ENCODE results near the gene SCNN1B.
A peak's percentile ranks its signal among the peaks of the same experiment; 100 is the strongest.

Gene SCNN1B

DNA sequence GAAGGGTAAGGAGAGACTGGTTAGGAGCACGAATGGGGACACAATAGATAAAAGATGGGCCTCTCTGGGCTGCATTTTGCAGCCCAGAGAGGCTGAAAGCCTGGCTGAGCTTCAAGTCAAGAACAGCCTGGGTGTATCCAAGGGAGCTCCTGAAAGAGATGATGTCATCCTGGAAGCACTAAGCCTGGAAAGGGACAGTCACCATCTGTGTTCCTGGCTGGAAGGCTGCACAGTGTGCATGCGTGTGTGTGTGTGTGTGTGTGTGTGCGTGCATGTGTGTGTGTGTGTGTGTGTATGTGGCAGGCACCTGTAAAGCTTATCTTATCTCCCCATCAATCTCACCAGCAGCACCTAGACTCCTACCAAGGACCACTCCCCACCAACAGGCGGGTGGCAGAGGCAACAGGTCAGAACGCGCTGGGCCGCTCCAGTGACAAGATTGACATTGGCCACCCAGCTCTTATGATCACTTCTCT lies 106.8 kb downstream of the SCNN1B start:
- no peak overlapping the region for H3K4me3 ChIP-seq (replicated peaks; ENCODE audit: low read depth, low read length)
- no peak for TF ChIP-seq CTCF (IDR thresholded peaks at IDR 0.05; ENCODE audit: low read depth, low read length, missing control alignments)
- peak; percentile 58 for DNase-seq (ENCODE audit: extremely low read depth, low read depth)

DNA sequence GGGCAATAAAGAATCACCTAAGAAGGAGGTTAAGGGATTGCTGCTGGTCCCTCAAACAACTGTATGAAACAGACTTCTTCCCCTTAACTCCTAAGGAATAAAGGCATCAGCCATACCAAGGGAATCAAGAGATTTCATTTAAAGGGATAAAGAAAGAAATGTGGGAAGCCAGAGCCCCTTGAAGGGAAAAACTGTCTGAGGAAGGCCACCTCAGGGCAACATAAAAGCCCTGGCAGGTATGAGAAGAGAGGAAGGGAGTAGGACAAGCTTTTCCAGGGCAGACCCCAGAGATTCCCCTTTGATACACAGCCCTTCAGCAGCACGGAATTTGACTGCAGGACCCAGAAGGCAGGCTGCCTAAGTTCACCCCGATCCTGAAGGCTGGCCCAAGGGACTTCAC lies 107.4 kb downstream of the SCNN1B start:
- no peak for TF ChIP-seq CTCF (IDR thresholded peaks at IDR 0.05; ENCODE audit: low read depth, low read length, missing control alignments)
- H3K4me3 ChIP-seq (replicated peaks; ENCODE audit: low read depth, low read length) = no peak overlapping the region
- no peak for DNase-seq (ENCODE audit: extremely low read depth, low read depth)

DNA sequence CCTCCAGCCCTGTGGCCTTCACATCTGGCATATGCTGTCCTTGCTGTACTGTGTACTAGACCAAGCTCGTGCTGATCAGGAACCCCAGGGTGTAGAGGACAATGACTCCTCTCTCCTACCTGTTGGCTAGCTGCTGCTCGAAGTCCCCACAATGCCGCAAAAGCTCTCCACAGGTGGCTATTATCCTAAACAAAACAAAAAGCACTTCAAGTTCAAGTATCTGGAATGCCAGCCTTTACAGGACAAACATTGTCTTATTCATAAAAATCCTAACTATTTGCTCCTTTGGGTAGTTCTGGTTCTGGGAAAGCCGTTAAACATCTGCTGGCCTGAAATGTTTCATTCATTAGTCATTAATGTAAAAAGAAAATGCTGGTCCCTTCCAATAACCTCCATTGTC lies 108.1 kb downstream of the SCNN1B start:
- H3K4me3 ChIP-seq (replicated peaks; ENCODE audit: low read depth, low read length) = no peak overlapping the region
- no peak for TF ChIP-seq CTCF (IDR thresholded peaks at IDR 0.05; ENCODE audit: low read depth, low read length, missing control alignments)
- no peak for DNase-seq (ENCODE audit: extremely low read depth, low read depth)

GRCh38 chr16:23414731-23415130 lies 112.6 kb downstream of the SCNN1B start:
- TF ChIP-seq CTCF (IDR thresholded peaks at IDR 0.05; ENCODE audit: low read depth, low read length, missing control alignments) = no peak
- no peak overlapping the region for H3K4me3 ChIP-seq (replicated peaks; ENCODE audit: low read depth, low read length)
- no peak for DNase-seq (ENCODE audit: extremely low read depth, low read depth)

- no peak overlapping the region for H3K4me3 ChIP-seq (replicated peaks; ENCODE audit: low read depth, low read length)
- TF ChIP-seq CTCF (IDR thresholded peaks at IDR 0.05; ENCODE audit: low read depth, low read length, missing control alignments) = no peak
- no peak for DNase-seq (ENCODE audit: extremely low read depth, low read depth)
These were observed 114.7 kb downstream of the SCNN1B start for GRCh38 chr16:23416816-23417215.

DNA sequence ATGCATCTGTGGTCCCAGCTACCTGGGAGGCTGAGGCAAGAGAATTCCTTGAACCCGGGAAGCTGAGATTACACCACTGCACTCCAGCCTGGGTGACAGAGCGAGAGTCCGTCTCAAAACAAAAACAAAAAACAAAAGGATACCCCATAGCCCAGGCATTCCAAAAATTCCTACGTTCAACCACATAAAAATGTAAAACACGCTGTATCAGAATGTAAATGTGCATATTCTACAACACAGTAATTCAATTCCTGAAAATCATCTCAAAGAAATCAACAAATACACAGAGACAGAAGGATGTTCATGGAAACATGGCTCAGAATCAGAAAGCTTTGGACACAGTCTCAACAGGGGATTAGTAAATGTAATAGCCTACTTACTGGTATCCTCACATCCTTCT lies 117.9 kb downstream of the SCNN1B start:
- DNase-seq (ENCODE audit: extremely low read depth, low read depth) = no peak
- no peak for TF ChIP-seq CTCF (IDR thresholded peaks at IDR 0.05; ENCODE audit: low read depth, low read length, missing control alignments)
- H3K4me3 ChIP-seq (replicated peaks; ENCODE audit: low read depth, low read length) = no peak overlapping the region

GRCh38 chr16:23423496-23424049 lies 121.5 kb downstream of the SCNN1B start:
- TF ChIP-seq CTCF (IDR thresholded peaks at IDR 0.05; ENCODE audit: low read depth, low read length, missing control alignments) = no peak
- peak; percentile 97 for DNase-seq (ENCODE audit: extremely low read depth, low read depth)

More at GRCh38 chr16:23423496-23424049, 121.5 kb downstream of the SCNN1B start:
- no peak overlapping the region for H3K4me3 ChIP-seq (replicated peaks; ENCODE audit: low read depth, low read length)
